IMR-90 (cell line): ENCODE results near the gene FAM124A.

ENCODE experiments used
- BHLHE40 ChIP-seq: fragments of 150-350 bp; IDR thresholded peaks from 2 replicates; pipeline ENCODE4 v1.6.1; 2016; ENCODE audit warnings: mild to moderate bottlenecking, low read depth, low read length
- CEBPB ChIP-seq: IDR thresholded peaks from 2 replicates; pipeline ENCODE4 v1.6.1; 2012; ENCODE audit warnings: low read depth, low read length, improper control_type of control experiment
- FOS ChIP-seq: fragments of 150-350 bp; IDR thresholded peaks from 2 replicates; pipeline ENCODE4 v1.6.1; 2016; ENCODE audit warnings: low read depth, low read length
- MAZ ChIP-seq: IDR thresholded peaks from 2 replicates; pipeline ENCODE4 v1.6.1; 2012; ENCODE audit warnings: low read depth, mild to moderate bottlenecking, low read length, improper control_type of control experiment, moderate library complexity, borderline replicate concordance
- MXI1 ChIP-seq: IDR thresholded peaks from 2 replicates; pipeline ENCODE4 v1.6.1; 2012; ENCODE audit warnings: low read depth, mild to moderate bottlenecking, low read length, moderate library complexity, borderline replicate concordance
- NFE2L2 ChIP-seq: fragments of 150-350 bp; IDR thresholded peaks from 2 replicates; pipeline ENCODE4 v1.6.1; 2016; ENCODE audit warnings: low read depth, mild to moderate bottlenecking, low read length
- POLR2A ChIP-seq: IDR thresholded peaks from 2 replicates; pipeline ENCODE4 v1.6.1; 2012; ENCODE audit warnings: mild to moderate bottlenecking, low read depth, low read length
- RAD21 ChIP-seq: IDR thresholded peaks from 2 replicates; pipeline ENCODE4 v1.6.1; 2012; ENCODE audit warnings: low read length, improper control_type of control experiment
- RCOR1 ChIP-seq: IDR thresholded peaks from 2 replicates; pipeline ENCODE4 v1.6.1; 2012; ENCODE audit warnings: mild to moderate bottlenecking, low read length, improper control_type of control experiment; ENCODE audit not compliant: insufficient replicate concordance
- RFX5 ChIP-seq: IDR thresholded peaks from 2 replicates; pipeline ENCODE4 v1.8.0; 2012; ENCODE audit warnings: low read depth, mild to moderate bottlenecking, low read length, moderate library complexity
- TF ChIP-seq, protein P1 (sequence below): conservative IDR thresholded peaks from 2 replicates; pipeline ENCODE4 v1.5.1; 2012; ENCODE audit warnings: mild to moderate bottlenecking, low read depth, low read length, improper control_type of control experiment
- TF ChIP-seq, protein P2 (sequence below): fragments of 150-350 bp; IDR thresholded peaks from 2 replicates; pipeline ENCODE4 v1.6.1; 2017; ENCODE audit warnings: mild to moderate bottlenecking, antibody characterized with exemption, low read length, low read depth

DNA sequence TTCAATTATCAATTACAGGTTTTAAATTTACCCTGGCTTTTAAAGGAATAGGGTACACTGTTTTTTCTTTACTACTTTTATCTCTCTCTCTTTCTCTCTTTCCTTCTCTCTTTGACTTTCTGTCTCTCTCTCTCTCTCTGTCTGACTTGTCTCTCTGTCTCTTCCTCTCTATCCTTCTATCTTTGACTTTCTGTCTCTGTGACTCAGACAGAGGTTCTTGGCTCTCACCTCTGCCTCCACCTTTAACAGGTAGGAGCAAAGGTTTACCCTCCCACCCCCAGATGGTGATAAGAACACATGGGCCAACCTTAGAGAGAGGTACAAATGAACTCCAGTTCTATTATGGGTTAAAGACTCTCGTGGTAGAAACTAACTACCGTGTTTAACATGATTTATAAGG lies 20.3 kb upstream of the FAM124A start:
- no peak for TF ChIP-seq RFX5
- TF ChIP-seq CEBPB: no peak
- TF ChIP-seq, protein P1, sequence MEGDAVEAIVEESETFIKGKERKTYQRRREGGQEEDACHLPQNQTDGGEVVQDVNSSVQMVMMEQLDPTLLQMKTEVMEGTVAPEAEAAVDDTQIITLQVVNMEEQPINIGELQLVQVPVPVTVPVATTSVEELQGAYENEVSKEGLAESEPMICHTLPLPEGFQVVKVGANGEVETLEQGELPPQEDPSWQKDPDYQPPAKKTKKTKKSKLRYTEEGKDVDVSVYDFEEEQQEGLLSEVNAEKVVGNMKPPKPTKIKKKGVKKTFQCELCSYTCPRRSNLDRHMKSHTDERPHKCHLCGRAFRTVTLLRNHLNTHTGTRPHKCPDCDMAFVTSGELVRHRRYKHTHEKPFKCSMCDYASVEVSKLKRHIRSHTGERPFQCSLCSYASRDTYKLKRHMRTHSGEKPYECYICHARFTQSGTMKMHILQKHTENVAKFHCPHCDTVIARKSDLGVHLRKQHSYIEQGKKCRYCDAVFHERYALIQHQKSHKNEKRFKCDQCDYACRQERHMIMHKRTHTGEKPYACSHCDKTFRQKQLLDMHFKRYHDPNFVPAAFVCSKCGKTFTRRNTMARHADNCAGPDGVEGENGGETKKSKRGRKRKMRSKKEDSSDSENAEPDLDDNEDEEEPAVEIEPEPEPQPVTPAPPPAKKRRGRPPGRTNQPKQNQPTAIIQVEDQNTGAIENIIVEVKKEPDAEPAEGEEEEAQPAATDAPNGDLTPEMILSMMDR: no peak
- TF ChIP-seq POLR2A: no peak
- TF ChIP-seq RAD21: no peak
- no peak for TF ChIP-seq NFE2L2
- TF ChIP-seq RCOR1: no peak
- no peak for TF ChIP-seq FOS
- no peak for TF ChIP-seq MXI1
- TF ChIP-seq, protein P2, sequence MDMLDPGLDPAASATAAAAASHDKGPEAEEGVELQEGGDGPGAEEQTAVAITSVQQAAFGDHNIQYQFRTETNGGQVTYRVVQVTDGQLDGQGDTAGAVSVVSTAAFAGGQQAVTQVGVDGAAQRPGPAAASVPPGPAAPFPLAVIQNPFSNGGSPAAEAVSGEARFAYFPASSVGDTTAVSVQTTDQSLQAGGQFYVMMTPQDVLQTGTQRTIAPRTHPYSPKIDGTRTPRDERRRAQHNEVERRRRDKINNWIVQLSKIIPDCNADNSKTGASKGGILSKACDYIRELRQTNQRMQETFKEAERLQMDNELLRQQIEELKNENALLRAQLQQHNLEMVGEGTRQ: no peak
- TF ChIP-seq BHLHE40: no peak
- TF ChIP-seq MAZ: no peak
